KMS-11 (cell line): ENCODE measurements around the gene ASZ1.

Experiments used
- H2AFZ ChIP-seq: fragments of 200-600 bp; sonication (generic); 2 replicates; pipeline ENCODE4 v1.6.1; 2016; ENCODE audit warnings: antibody characterized with exemption, mixed run types, low read depth
- H3K27ac ChIP-seq: fragments of 200-600 bp; sonication (generic); 2 replicates; pipeline ENCODE4 v1.6.1; 2016; ENCODE audit warnings: mild to moderate bottlenecking, mixed run types
- H3K27me3 ChIP-seq: fragments of 200-600 bp; sonication (generic); 2 replicates; pipeline ENCODE4 v1.6.1; 2017; ENCODE audit warnings: mild to moderate bottlenecking, low read depth, mixed run types, moderate library complexity; ENCODE audit not compliant: insufficient read depth
- H3K36me3 ChIP-seq: fragments of 200-600 bp; sonication (generic); 2 replicates; pipeline ENCODE4 v1.6.1; 2017; ENCODE audit warnings: mild to moderate bottlenecking, mixed run types; ENCODE audit not compliant: insufficient read depth
- H3K4me1 ChIP-seq: fragments of 200-600 bp; sonication (generic); 2 replicates; pipeline ENCODE4 v1.6.1; 2016; ENCODE audit warnings: mild to moderate bottlenecking, low read depth, mixed run types; ENCODE audit not compliant: poor library complexity, severe bottlenecking
- H3K4me2 ChIP-seq: fragments of 200-600 bp; sonication (generic); 2 replicates; pipeline ENCODE4 v1.7.0; 2016; ENCODE audit warnings: mild to moderate bottlenecking, mixed run types
- H3K4me3 ChIP-seq: fragments of 200-600 bp; sonication (generic); IDR thresholded peaks from 2 replicates; pipeline ENCODE4 v1.6.1; 2017; ENCODE audit warnings: low read depth, low read length, mixed read lengths; ENCODE audit not compliant: insufficient read depth
- H3K79me2 ChIP-seq: fragments of 200-600 bp; sonication (generic); 2 replicates; pipeline ENCODE4 v1.6.1; 2016; ENCODE audit warnings: low read depth, mixed run types; ENCODE audit not compliant: insufficient read depth
- H3K9ac ChIP-seq: fragments of 200-600 bp; sonication (generic); 2 replicates; pipeline ENCODE4 v1.6.1; 2016; ENCODE audit warnings: mild to moderate bottlenecking, mixed run types
- H4K20me1 ChIP-seq: fragments of 200-600 bp; sonication (generic); 2 replicates; pipeline ENCODE4 v1.6.1; 2016; ENCODE audit warnings: mild to moderate bottlenecking, mixed run types; ENCODE audit not compliant: insufficient read depth
- CTCF ChIP-seq: fragments of 200-600 bp; sonication (generic); conservative IDR thresholded peaks from 2 replicates; pipeline ENCODE4 v1.6.1; 2017; ENCODE audit warnings: low read depth, mild to moderate bottlenecking, antibody characterized with exemption, low read length, moderate library complexity, mixed read lengths

ASZ1 gene

GRCh38 chr7:117446220-117446815, 19.0 kb upstream of the ASZ1 start:
- H3K4me2 ChIP-seq: no peak overlapping the region
- no peak overlapping the region for H3K27ac ChIP-seq
- no peak overlapping the region for H3K9ac ChIP-seq
- no peaks in the 10 kb centered on the region for H3K36me3 ChIP-seq
- H4K20me1 ChIP-seq: no peaks in the 10 kb centered on the region
- no peaks in the 10 kb centered on the region for H3K27me3 ChIP-seq
- no peaks in the 10 kb centered on the region for H3K79me2 ChIP-seq
- TF ChIP-seq CTCF: no peak
- no peaks in the 10 kb centered on the region for H3K4me1 ChIP-seq
- H3K4me3 ChIP-seq: no peak overlapping the region
- no peak overlapping the region for H2AFZ ChIP-seq

GRCh38 chr7:117445206-117445605, 17.9 kb upstream of the ASZ1 start:
- TF ChIP-seq CTCF: no peak
- no peaks in the 10 kb centered on the region for H3K79me2 ChIP-seq
- no peak overlapping the region for H2AFZ ChIP-seq

DNA sequence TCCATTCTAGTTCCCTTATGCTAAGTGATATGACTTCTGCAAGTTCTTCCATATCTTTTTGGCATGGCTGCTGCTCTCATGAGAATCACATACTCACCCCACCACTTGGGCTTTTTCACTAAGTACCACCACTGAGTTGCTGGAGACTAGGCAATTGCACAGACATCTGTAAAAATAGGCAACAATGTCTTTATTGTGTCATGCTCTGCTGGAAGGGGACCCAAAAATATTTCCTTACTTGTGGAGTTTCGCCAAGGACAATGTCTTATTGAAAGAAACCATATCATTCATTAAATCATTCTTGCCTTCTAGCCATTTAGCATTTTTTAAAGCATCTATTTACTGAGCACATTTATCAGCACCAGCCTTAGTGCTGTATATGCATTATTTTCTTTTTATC, 17.4 kb upstream of the ASZ1 start:
- H4K20me1 ChIP-seq: no peaks in the 10 kb centered on the region
- H3K27me3 ChIP-seq: no peaks in the 10 kb centered on the region
- no peaks in the 10 kb centered on the region for H3K4me1 ChIP-seq
- no peak overlapping the region for H2AFZ ChIP-seq
- no peaks in the 10 kb centered on the region for H3K79me2 ChIP-seq
- no peak overlapping the region for H3K4me3 ChIP-seq
- H3K9ac ChIP-seq: no peak overlapping the region
- H3K36me3 ChIP-seq: no peaks in the 10 kb centered on the region
- H3K27ac ChIP-seq: no peak overlapping the region
- no peak for TF ChIP-seq CTCF
- no peak overlapping the region for H3K4me2 ChIP-seq

More at GRCh38 chr7:117445206-117445605, 17.9 kb upstream of the ASZ1 start:
- Histone ChIP-seq H3K27ac (no peak overlapping the region), H3K27me3 (no peaks in the 10 kb centered on the region), H4K20me1 (no peaks in the 10 kb centered on the region), H3K4me1 (no peaks in the 10 kb centered on the region), H3K4me2 (no peak overlapping the region), H3K4me3 (no peak overlapping the region), H3K36me3 (no peaks in the 10 kb centered on the region), H3K9ac (no peak overlapping the region)

GRCh38 chr7:117435475-117436043, 8.3 kb upstream of the ASZ1 start:
- Histone ChIP-seq H3K36me3 (no peaks in the 10 kb centered on the region), H2AFZ (no peak overlapping the region), H3K4me2 (0 out of 2 replicates have a peak overlapping the region, but pooled peaks have one; percentile 12), H3K27ac (no peak overlapping the region), H4K20me1 (no peaks in the 10 kb centered on the region), H3K27me3 (no peaks in the 10 kb centered on the region), H3K4me3 (no peak overlapping the region), H3K4me1 (peaks cover 7% of the 10 kb centered on the region), H3K9ac (no peak overlapping the region), H3K79me2 (no peaks in the 10 kb centered on the region)
- TF ChIP-seq CTCF: no peak
